H1 (cell line): ENCODE data around the gene PGM2L1. TPM values are rescaled to one million over a fixed set of nuclear protein-coding genes. Genes with fewer than 3 reads are reported as not detected.

ENCODE experiments used
- CTCF ChIA-PET: fragments of 300-600 bp; sonication (Branson Sonifier 250); formaldehyde crosslinking; loops from one replicate; lab custom pipeline; 2021; ENCODE audit not compliant: partially characterized antibody; lab: Charles Lee
- POLR2A ChIA-PET: fragments of 300-600 bp; sonication (Branson Sonifier 250); formaldehyde crosslinking; loops from one replicate; lab custom pipeline; 2021; ENCODE audit warnings: inconsistent platforms; ENCODE audit not compliant: partially characterized antibody; lab: Charles Lee
- DNase-seq, 2 experiments: peaks; one replicate each; pipeline versions ENCODE4 v3.0.0 to v3.0.0-alpha.2; 2010 to 2022; ENCODE audit warnings: low spot score in 2 of 2, low read depth in 1 of 2, mixed read lengths in 1 of 2
- FAIRE-seq: peaks from 2 replicates; lab custom pipeline; 2011; peaks lifted over from hg19 to GRCh38; lab: Jason Lieb, UNC
- H2AFZ ChIP-seq: 2 replicates; pipeline ENCODE4 v1.8.1; 2012; ENCODE audit warnings: low read length, inconsistent platforms
- H2AK5ac ChIP-seq: 2 replicates; pipeline ENCODE4 v1.6.1; 2013; ENCODE audit warnings: low read depth, low read length
- H2BK120ac ChIP-seq: replicated peaks from 2 replicates; pipeline ENCODE3; 2013; ENCODE audit warnings: low read depth, low read length, inconsistent platforms
- H2BK12ac ChIP-seq: 2 replicates; pipeline ENCODE4 v1.6.1; 2013; ENCODE audit warnings: low read depth, low read length
- H2BK15ac ChIP-seq: 2 replicates; pipeline ENCODE4 v1.6.1; 2013; ENCODE audit warnings: low read length
- H2BK20ac ChIP-seq: 2 replicates; pipeline ENCODE4 v1.6.1; 2013; ENCODE audit warnings: low read length
- H2BK5ac ChIP-seq: 2 replicates; pipeline ENCODE4 v1.6.1; 2013; ENCODE audit warnings: low read depth, low read length
- H3K14ac ChIP-seq: 2 replicates; pipeline ENCODE4 v1.6.1; 2013; ENCODE audit warnings: inconsistent platforms; ENCODE audit not compliant: insufficient read length
- H3K18ac ChIP-seq: 2 replicates; pipeline ENCODE4 v1.6.1; 2013; ENCODE audit warnings: low read length; ENCODE audit errors: extremely low read depth
- H3K23ac ChIP-seq: 2 replicates; pipeline ENCODE4 v1.6.1; 2013; ENCODE audit warnings: inconsistent platforms; ENCODE audit not compliant: insufficient read length
- H3K23me2 ChIP-seq: 2 replicates; pipeline ENCODE4 v1.6.1; 2013; ENCODE audit warnings: low read depth, low read length
- H3K27ac ChIP-seq: 2 replicates; pipeline ENCODE4 v1.6.1; 2011; ENCODE audit warnings: low read depth, low read length, inconsistent platforms
- H3K27me3 ChIP-seq, 4 experiments: replicated peaks in 1 of 4; 1 replicate in 1 of 4; 2 replicates in 3 of 4; pipeline versions ENCODE4 v1.6.1 to v1.8.1; 2011 to 2013; ENCODE audit warnings: low read length in 3 of 4, mild to moderate bottlenecking in 3 of 4, inconsistent platforms in 2 of 4, mixed read lengths in 2 of 4, moderate library complexity in 1 of 4; ENCODE audit not compliant: control insufficient read depth in 3 of 4, insufficient read depth in 3 of 4; ENCODE audit errors: extremely low read depth in 1 of 4
- H3K36me3 ChIP-seq, 4 experiments: 2 replicates each; pipeline versions ENCODE4 v1.6.1 to v1.8.1; 2011 to 2013; ENCODE audit warnings: mild to moderate bottlenecking in 4 of 4, low read length in 3 of 4, moderate library complexity in 2 of 4, control low read depth in 1 of 4, inconsistent platforms in 1 of 4; ENCODE audit not compliant: insufficient read depth in 4 of 4, control insufficient read depth in 2 of 4
- H3K4ac ChIP-seq: replicated peaks from 2 replicates; pipeline ENCODE3; 2013; ENCODE audit warnings: low read length, low read depth, mixed read lengths, inconsistent platforms; ENCODE audit not compliant: insufficient read length
- H3K4me1 ChIP-seq, 4 experiments: replicated peaks in 1 of 4; 1 replicate in 1 of 4; 2 replicates in 3 of 4; pipeline versions ENCODE4 v1.6.1 to v1.8.1; 2011 to 2013; ENCODE audit warnings: low read length in 3 of 4, inconsistent platforms in 2 of 4, mixed read lengths in 1 of 4; ENCODE audit not compliant: insufficient read depth in 4 of 4, control insufficient read depth in 3 of 4
- H3K4me2 ChIP-seq, 2 experiments: 2 replicates each; pipeline versions ENCODE4 v1.6.1 to v1.8.1; 2011 to 2013; ENCODE audit warnings: low read depth in 2 of 2, low read length in 2 of 2, control low read depth in 1 of 2, inconsistent platforms in 1 of 2, mild to moderate bottlenecking in 1 of 2; ENCODE audit not compliant: insufficient read depth in 1 of 2
- H3K4me3 ChIP-seq, 4 experiments: fragments of 200-600, 300-600 bp in 1 of 4; sonication (generic), shearing (Covaris generic), sonication (Bioruptor Twin) in 1 of 4; 2 replicates each; pipeline versions ENCODE4 v1.5.1 to v1.8.1; 2011 to 2016; ENCODE audit warnings: low read length in 4 of 4, low read depth in 3 of 4, control low read depth in 2 of 4, inconsistent platforms in 2 of 4, mild to moderate bottlenecking in 2 of 4, mixed read lengths in 1 of 4, moderate library complexity in 1 of 4; ENCODE audit not compliant: insufficient read depth in 2 of 4; ENCODE audit errors: extremely low read depth in 1 of 4
- H3K56ac ChIP-seq: replicated peaks from 2 replicates; pipeline ENCODE3; 2013; ENCODE audit warnings: low read depth, mild to moderate bottlenecking, mixed read lengths, low read length, inconsistent platforms; ENCODE audit not compliant: insufficient read length
- H3K79me1 ChIP-seq: 2 replicates; pipeline ENCODE4 v1.6.1; 2013; ENCODE audit warnings: low read depth, low read length, control low read depth
- H3K79me2 ChIP-seq, 2 experiments: 2 replicates each; pipeline versions ENCODE4 v1.6.1 to v1.8.1; 2012 to 2013; ENCODE audit warnings: low read length in 2 of 2, mild to moderate bottlenecking in 2 of 2, inconsistent platforms in 1 of 2; ENCODE audit not compliant: insufficient read depth in 2 of 2, control insufficient read depth in 1 of 2
- H3K9ac ChIP-seq, 4 experiments: replicated peaks in 1 of 4; 1 replicate in 1 of 4; 2 replicates in 3 of 4; pipeline versions ENCODE4 v1.6.1 to v1.8.1; 2011 to 2013; ENCODE audit warnings: low read depth in 3 of 4, low read length in 3 of 4, control low read depth in 2 of 4, mild to moderate bottlenecking in 2 of 4, moderate library complexity in 2 of 4, inconsistent platforms in 1 of 4; ENCODE audit errors: extremely low read depth in 1 of 4
- H3K9me3 ChIP-seq, 2 experiments: 2 replicates each; pipeline versions ENCODE4 v1.6.1 to v1.8.1; 2012 to 2013; ENCODE audit warnings: mild to moderate bottlenecking in 2 of 2, moderate library complexity in 2 of 2, control low read depth in 1 of 2, inconsistent platforms in 1 of 2, low read depth in 1 of 2, low read length in 1 of 2, mixed read lengths in 1 of 2; ENCODE audit not compliant: insufficient read depth in 2 of 2
- H4K20me1 ChIP-seq, 2 experiments: replicated peaks in 1 of 2; 2 replicates each; pipeline versions ENCODE3 to v1.8.1; 2011 to 2013; ENCODE audit warnings: inconsistent platforms in 2 of 2, low read length in 2 of 2, mild to moderate bottlenecking in 1 of 2; ENCODE audit not compliant: insufficient read depth in 2 of 2, control insufficient read depth in 1 of 2
- H4K5ac ChIP-seq: 2 replicates; pipeline ENCODE4 v1.6.1; 2013; ENCODE audit warnings: low read length, low read depth, mixed read lengths, inconsistent platforms; ENCODE audit not compliant: insufficient read length
- H4K8ac ChIP-seq: 2 replicates; pipeline ENCODE4 v1.8.0; 2013; ENCODE audit warnings: mild to moderate bottlenecking, moderate library complexity, low read length, inconsistent platforms; ENCODE audit not compliant: insufficient read depth; ENCODE audit errors: extremely low read depth
- H4K91ac ChIP-seq: replicated peaks from 2 replicates; pipeline ENCODE3; 2013; ENCODE audit warnings: low read length, mixed read lengths, inconsistent platforms; ENCODE audit not compliant: insufficient read length
- BCL11A ChIP-seq, 2 experiments: IDR thresholded peaks; one replicate each; pipeline ENCODE4 v1.6.1; 2011; ENCODE audit warnings: low read depth in 2 of 2, low read length in 2 of 2, mild to moderate bottlenecking in 2 of 2
- CTBP2 ChIP-seq: IDR thresholded peaks from 2 replicates; pipeline ENCODE4 v1.7.0; 2011; ENCODE audit warnings: borderline replicate concordance, mild to moderate bottlenecking, moderate library complexity, mixed read lengths, low read length; ENCODE audit not compliant: insufficient read depth, insufficient read length
- EP300 ChIP-seq, 2 experiments: IDR thresholded peaks; 1 replicate in 1 of 2; 2 replicates in 1 of 2; pipeline ENCODE4 v1.6.1; 2011 to 2012; ENCODE audit warnings: low read depth in 2 of 2, low read length in 2 of 2, mild to moderate bottlenecking in 2 of 2, borderline replicate concordance in 1 of 2, inconsistent platforms in 1 of 2, moderate library complexity in 1 of 2
- EZH2 ChIP-seq: fragments of 200-600 bp; sonication (generic); IDR thresholded peaks from 2 replicates; pipeline ENCODE4 v1.7.1; 2012; ENCODE audit warnings: low read depth, mild to moderate bottlenecking, moderate library complexity, low read length, inconsistent platforms; ENCODE audit not compliant: severe bottlenecking
- FOSL1 ChIP-seq: IDR thresholded peaks from 2 replicates; pipeline ENCODE4 v1.6.1; 2011; ENCODE audit warnings: mild to moderate bottlenecking, low read depth, low read length, moderate library complexity; ENCODE audit not compliant: insufficient read depth
- JUN ChIP-seq: IDR thresholded peaks from 2 replicates; pipeline ENCODE4 v1.6.1; 2011; ENCODE audit warnings: low read depth, mild to moderate bottlenecking, improper control_type of control experiment, low read length
- KDM4A ChIP-seq: IDR thresholded peaks from one replicate; pipeline ENCODE4 v1.7.1; 2012; ENCODE audit warnings: low read depth, mild to moderate bottlenecking, moderate library complexity, low read length, inconsistent platforms; ENCODE audit not compliant: severe bottlenecking
- KDM5A ChIP-seq: fragments of 200-600 bp; IDR thresholded peaks from 2 replicates; pipeline ENCODE4 v1.7.1; 2012; ENCODE audit warnings: mild to moderate bottlenecking, low read length, inconsistent platforms, mixed read lengths
- PHF8 ChIP-seq: fragments of 200-600 bp; sonication (generic); conservative IDR thresholded peaks from 2 replicates; pipeline ENCODE4 v1.7.1; 2012; ENCODE audit warnings: low read depth, mild to moderate bottlenecking, inconsistent platforms, low read length, moderate library complexity
- RBBP5 ChIP-seq: IDR thresholded peaks from 2 replicates; pipeline ENCODE4 v1.7.1; 2012; ENCODE audit warnings: low read depth, mild to moderate bottlenecking, inconsistent platforms, low read length, moderate library complexity, borderline replicate concordance
- RXRA ChIP-seq: IDR thresholded peaks from 2 replicates; pipeline ENCODE4 v1.6.1; 2011; ENCODE audit warnings: low read depth, mild to moderate bottlenecking, low read length, moderate library complexity; ENCODE audit not compliant: insufficient read depth
- SP1 ChIP-seq: IDR thresholded peaks from 2 replicates; pipeline ENCODE4 v1.6.1; 2011; ENCODE audit warnings: low read depth, low read length
- ZNF274 ChIP-seq: IDR thresholded peaks from 2 replicates; pipeline ENCODE4 v1.7.0; 2012; ENCODE audit warnings: low read length, borderline replicate concordance; ENCODE audit errors: extremely low read depth
- WGBS, 2 experiments: shearing (Covaris generic) in 1 of 2; methylation state at CpG; one replicate each; pipeline versions ENCODE4 v1.1.6 to v1.1.7; 2013 to 2015; ENCODE audit warnings: low lambda C conversion rate in 2 of 2, mixed read lengths in 2 of 2, inconsistent platforms in 1 of 2, low coverage in 1 of 2, missing lambda C conversion rate in 1 of 2; ENCODE audit not compliant: insufficient replicate concordance in 2 of 2, insufficient coverage in 1 of 2, insufficient read length in 1 of 2; ENCODE audit errors: extremely low coverage in 1 of 2, missing lambda C conversion rate in 1 of 2; 5-methylcytosine and 5-hydroxymethylcytosine counted together
- polyA plus RNA-seq, 7 experiments: library from polyadenylated mRNA; depleted of rRNA in 3 of 7; stranded (reverse) in 5 of 7; unstranded in 2 of 7; fragments of >200 nt in 5 of 7; fragments of 200-250 nt in 2 of 7; gene quantifications; 1 replicate in 5 of 7; 2 replicates in 1 of 7; 4 replicates in 1 of 7; pipeline versions ENCODE4 v1.2.1 to v1.2.3, GENCODE V29; 2011 to 2013; ENCODE audit warnings: missing spikeins in 2 of 7, mixed read lengths in 2 of 7
- total RNA-seq: library from RNA; stranded (reverse); fragmentation: NEBNext Ultra II Directional; extraction: Animal tissue kit (Norgen Biotek cat#: 25700); gene quantifications from 2 replicates; pipeline ENCODE4 v1.2.1, GENCODE V29; 2021
- TF ChIP-seq, protein P1 (sequence below): IDR thresholded peaks from 2 replicates; pipeline ENCODE4 v1.6.1; 2012; ENCODE audit warnings: inconsistent platforms

The PGM2L1 gene
- total and polyA plus RNA-seq, 2 of the 8 experiments (the other 6 are each of a cell fraction or from before 2014, with no cell fraction given) = 5.0 to 42.7 TPM

DNA sequence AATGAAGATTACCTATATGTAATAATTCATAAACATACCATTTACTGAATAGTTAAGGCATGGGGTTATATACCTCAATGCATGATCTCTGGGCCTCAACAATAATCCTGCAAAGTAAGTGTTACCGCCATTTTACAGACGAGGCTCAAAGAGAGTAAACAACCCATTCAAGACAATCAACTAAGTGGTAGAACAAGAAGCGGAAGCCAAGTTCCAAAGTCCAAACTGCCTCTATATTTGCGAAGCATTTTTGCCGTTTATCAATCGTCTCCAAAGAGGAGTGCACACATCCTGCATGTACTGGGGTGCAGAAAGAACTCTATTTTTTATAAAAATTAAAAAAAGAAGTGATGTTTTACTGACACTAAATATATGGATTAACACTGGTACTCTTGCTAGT is 59.3 kb downstream of the PGM2L1 start:
- Histone ChIP-seq H3K79me2 (no peaks in the 10 kb centered on the region), H3K27ac (no peak overlapping the region), H4K91ac (no peak overlapping the region), H2BK15ac (no peak overlapping the region), H2AFZ (no peak overlapping the region), H3K4me3 (no peak overlapping the region), H3K18ac (no peak overlapping the region), H3K23ac (no peak overlapping the region), H2BK5ac (no peak overlapping the region), H4K5ac (no peak overlapping the region), H3K14ac (no peak overlapping the region), H2BK20ac (no peak overlapping the region), H3K79me1 (no peaks in the 10 kb centered on the region), H3K4me2 (no peak overlapping the region), H4K20me1 (peaks cover 0 to 3% of the 10 kb centered on the region in 2 experiments), H3K27me3 (no peaks in the 10 kb centered on the region), H3K4ac (no peak overlapping the region), H4K8ac (no peak overlapping the region), H2BK12ac (no peak overlapping the region), H3K9ac (no peak overlapping the region), H2BK120ac (no peak overlapping the region), H3K4me1 (no peaks in the 10 kb centered on the region), H2AK5ac (no peak overlapping the region), H3K9me3 (no peaks in the 10 kb centered on the region), H3K23me2 (no peaks in the 10 kb centered on the region), H3K56ac (no peak overlapping the region), H3K36me3 (peaks cover 3 to 24% (median 9%) of the 10 kb centered on the region in 4 experiments; a peak in 6 of 8 replicates)
- FAIRE-seq (no peak), DNase-seq (no peak)
- 64% methylated on average over 6 of the region's 6 CpGs; no CpG with 5 or more reads in 1 of the 2 experiments for WGBS, 2 experiments
- ChIA-PET POLR2A (no interaction called here), CTCF (interaction anchor here (0.8 kb wide), 1 partner anchor 50 kb away, joined by 4 read pairs; no protein-coding TSS in a partner anchor)
- no peak for TF ChIP-seq SP1
- TF ChIP-seq EZH2 = no peak
- no peak for TF ChIP-seq RBBP5
- TF ChIP-seq RXRA = no peak
- TF ChIP-seq PHF8 = no peak
- no peak for TF ChIP-seq EP300 (IDR thresholded peaks at IDR 0.05; ENCODE audit: borderline replicate concordance in 1 of 2, low read depth in 2 of 2, low read length in 2 of 2)
- TF ChIP-seq CTBP2 = no peak
- no peak for TF ChIP-seq BCL11A (IDR thresholded peaks at IDR 0.05; ENCODE audit: low read depth in 2 of 2, low read length in 2 of 2)
- TF ChIP-seq FOSL1 = no peak
- TF ChIP-seq, protein P1, sequence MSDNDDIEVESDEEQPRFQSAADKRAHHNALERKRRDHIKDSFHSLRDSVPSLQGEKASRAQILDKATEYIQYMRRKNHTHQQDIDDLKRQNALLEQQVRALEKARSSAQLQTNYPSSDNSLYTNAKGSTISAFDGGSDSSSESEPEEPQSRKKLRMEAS = no peak
- TF ChIP-seq ZNF274 = no peak
- TF ChIP-seq KDM4A = no peak
- TF ChIP-seq KDM5A = no peak
- no peak for TF ChIP-seq JUN
